Pancreas (tissue), 10 donors: ENCODE results near the gene SLC6A3. TPM values are rescaled to one million over a fixed set of nuclear protein-coding genes. Genes with fewer than 3 reads are reported as not detected.
"Not testable (repeated sequence)": the region's sequence is repeated elsewhere in the genome, so short reads cannot be mapped to it uniquely, and the experiment has no call there.

Source experiments
- ATAC-seq, 4 donors: fragments of 200-7000 bp; cut with Tn5 transposase; one replicate each; pipeline versions ENCODE4 v1.8.0 to v1.9.1; 2020; ENCODE audit warnings: mild to moderate bottlenecking in 4 of 4, moderate library complexity in 4 of 4
- DNase-seq, 6 donors: peaks; one replicate each; pipeline ENCODE4 v3.0.0-alpha.2; 2020
- FAIRE-seq: peaks from 2 replicates; lab custom pipeline; 2012; peaks lifted over from hg19 to GRCh38; lab: Jason Lieb, UNC
- H3K27ac ChIP-seq, 4 donors: fragments of 200-600 bp; sonication (generic); 1 replicate in 3 of 4; 2 replicates in 1 of 4; pipeline versions ENCODE4 v1.5.0 to v1.8.0; 2020
- H3K27me3 ChIP-seq, 4 donors: fragments of 200-600 bp; one replicate each; pipeline ENCODE4 v1.8.0; 2021
- H3K36me3 ChIP-seq, 3 donors: fragments of 200-600 bp; sonication (generic) in 1 of 3; one replicate each; pipeline versions ENCODE4 v1.5.0 to v1.8.0; 2020 to 2021
- H3K4me1 ChIP-seq, 3 donors: fragments of 200-600 bp; one replicate each; pipeline ENCODE4 v1.8.0; 2021
- H3K4me3 ChIP-seq, 4 donors: fragments of 200-600 bp; sonication (generic) in 2 of 4; one replicate each; pipeline versions ENCODE4 v1.5.0 to v1.8.0; 2020 to 2021
- H3K9me3 ChIP-seq, 4 donors: fragments of 200-600 bp; one replicate each; pipeline ENCODE4 v1.8.0; 2021
- CTCF ChIP-seq, 4 donors: fragments of 200-600 bp; sonication (generic) in 3 of 4; IDR thresholded peaks; one replicate each; pipeline versions ENCODE4 v1.5.0 to v1.8.0; 2021; ENCODE audit warnings: antibody characterized with exemption in 4 of 4
- WGBS, 2 donors: extraction: QIAGEN DNeasy Blood & Tissue Kit; methylation state at CpG; one replicate each; pipeline ENCODE4 v1.1.7; 2013; 5-methylcytosine and 5-hydroxymethylcytosine counted together
- intact Hi-C, 3 donors: fragments of 100-400 bp; cut with DNase I; formaldehyde crosslinking; loops; one replicate each; pipeline versions ENCODE4 v1.11.1 to v1.14.2; 2022
- polyA plus RNA-seq, 2 donors: library from polyadenylated mRNA; stranded (reverse); fragments of 200-250 nt; gene quantifications; one replicate each; pipeline ENCODE4 v1.2.3, GENCODE V29; 2013
- total RNA-seq, 6 donors: library from RNA; stranded (reverse); fragmentation: NEBNext Ultra II Directional in 4 of 6; extraction: Animal tissue kit (Norgen Biotek cat#: 25700) in 4 of 6; gene quantifications; one replicate each; pipeline versions ENCODE4 v1.2.1 to v1.2.4, GENCODE V29; 2021 to 2023
- donor health status: healthy with polysubstance abuse.
- donor health status: DM: no; HTN: no; CAD: no; lungs with moderate emphysema.
- donor health status: DM: no; HTN: no; CAD: no.
- donor health status: control.
- donor health status: control.
- donor health status: Bipolar disorder and iron deficiency.
- donor health status: DM: yes; HTN: yes; CAD: no.
- donor health status: DM: no; HTN: no; CAD: no.
- donor health status: DM: no; HTN: no; CAD: no.
- donor health status: DM: yes; HTN: yes; CAD: no.

The SLC6A3 gene
- total and polyA plus RNA-seq, 8 donors: not detected

GRCh38 chr5:1428107-1428506 lies 17.1 kb downstream of the SLC6A3 start:
- no peak for ATAC-seq
- Histone ChIP-seq H3K4me1 (no peaks in the 10 kb centered on the region), H3K27ac (no peak overlapping the region), H3K36me3 (no peaks in the 10 kb centered on the region), H3K4me3 (no peak overlapping the region), H3K27me3 (no peaks in the 10 kb centered on the region), H3K9me3 (no peaks in the 10 kb centered on the region)
- no peak for DNase-seq
- intact Hi-C loops: no loop called here
- 61 to 64% methylated on average over 1 of the region's 1 CpG for WGBS, 2 donors
- no peak for TF ChIP-seq CTCF (IDR thresholded peaks at IDR 0.05)
- no peak for FAIRE-seq

GRCh38 chr5:1424716-1425115 lies 20.5 kb downstream of the SLC6A3 start:
- Histone ChIP-seq H3K4me1 (no peaks in the 10 kb centered on the region), H3K27me3 (no peaks in the 10 kb centered on the region), H3K9me3 (no peaks in the 10 kb centered on the region), H3K36me3 (no peaks in the 10 kb centered on the region), H3K4me3 (no peak overlapping the region), H3K27ac (no peak overlapping the region)
- WGBS, 2 donors: 65 to 80% methylated on average over 9 of the region's 9 CpGs
- DNase-seq (peak in 1 of 6 donors; percentile 6), ATAC-seq (no peak), FAIRE-seq (no peak)
- TF ChIP-seq CTCF (IDR thresholded peaks at IDR 0.05): no peak
- intact Hi-C loops: no loop called here

GRCh38 chr5:1423901-1424603 lies 21.2 kb downstream of the SLC6A3 start:
- no peaks in the 10 kb centered on the region for H3K27me3 ChIP-seq
- ATAC-seq: no peak
- no peaks in the 10 kb centered on the region for H3K9me3 ChIP-seq
- peak in 3 of 6 donors; percentile 11 to 46 (median 35) for DNase-seq
- WGBS, 2 donors: 56 to 63% methylated on average over 19 of the region's 19 CpGs
- TF ChIP-seq CTCF (IDR thresholded peaks at IDR 0.05): no peak
- no peak overlapping the region for H3K4me3 ChIP-seq
- no peak for FAIRE-seq
- H3K4me1 ChIP-seq: no peaks in the 10 kb centered on the region
- H3K36me3 ChIP-seq: no peaks in the 10 kb centered on the region
- intact Hi-C loops: no loop called here
- H3K27ac ChIP-seq: no peak overlapping the region

DNA sequence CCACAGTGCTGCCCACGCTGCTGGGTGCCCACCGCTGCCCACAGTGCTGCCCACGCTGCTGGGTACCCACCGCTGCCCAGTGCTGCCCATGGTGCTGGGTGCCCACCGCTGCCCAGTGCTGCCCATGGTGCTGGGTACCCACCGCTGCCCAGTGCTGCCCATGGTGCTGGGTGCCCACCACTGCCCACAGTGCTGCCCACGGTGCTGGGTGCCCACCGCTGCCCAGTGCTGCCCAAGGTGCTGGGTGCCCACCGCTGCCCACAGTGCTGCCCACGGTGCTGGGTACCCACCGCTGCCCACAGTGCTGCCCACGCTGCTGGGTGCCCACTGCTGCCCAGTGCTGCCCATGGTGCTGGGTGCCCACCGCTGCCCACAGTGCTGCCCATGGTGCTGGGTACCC lies 22.7 kb downstream of the SLC6A3 start:
- H3K27me3 ChIP-seq, H3K4me1 ChIP-seq, H3K9me3 ChIP-seq, H3K4me3 ChIP-seq, H3K27ac ChIP-seq, FAIRE-seq, H3K36me3 ChIP-seq, intact Hi-C loops, ATAC-seq: not testable (repeated sequence)
- WGBS, 2 donors: 68 to 70% methylated on average over 8 to 13 of the region's 13 CpGs
- DNase-seq: peak in 1 of 6 donors; percentile 15

- no peaks in the 10 kb centered on the region for H3K9me3 ChIP-seq
- H3K27me3 ChIP-seq: no peaks in the 10 kb centered on the region
- H3K27ac ChIP-seq: no peak overlapping the region
- ATAC-seq (no peak), DNase-seq (peak in 2 of 6 donors; percentile 36 to 58), FAIRE-seq (no peak)
- no peak overlapping the region for H3K4me3 ChIP-seq
- intact Hi-C loops: no loop called here
- H3K36me3 ChIP-seq: no peaks in the 10 kb centered on the region
- no peaks in the 10 kb centered on the region for H3K4me1 ChIP-seq
- TF ChIP-seq CTCF (IDR thresholded peaks at IDR 0.05): no peak
- WGBS, 2 donors: 64 to 76% methylated on average over 29 of the region's 29 CpGs
Measured at GRCh38 chr5:1421521-1422341, 23.5 kb downstream of the SLC6A3 start.
